ENCODE data around the gene KRTAP4-3. TPM values are rescaled to one million over a fixed set of nuclear protein-coding genes. Genes with fewer than 3 reads are reported as not detected.
"Not testable (repeated sequence)": the region's sequence is repeated elsewhere in the genome, so short reads cannot be mapped to it uniquely, and the experiment has no call there.

The KRTAP4-3 gene
- total RNA-seq, 6 donors from 2014 or later, result not detected

GRCh38 chr17:41140360-41141131 lies 27.5 kb downstream of the KRTAP4-3 start, which contains the start of gene KRTAP4-6:
TSS of gene KRTAP4-6 (minus strand) at chr17:41140544. CDS start at chr17:41140487, 57 bp downstream.
- no peaks in the 10 kb centered on the region for H3K27me3 ChIP-seq
- H3K4me3 ChIP-seq, result no peak within 1 kb of the TSS
- peaks cover 4 to 29% (median 13%) of the 10 kb centered on the region in 4 donors for H3K9me3 ChIP-seq
- ATAC-seq (ENCODE audit: low FRiP score in 2 of 2) (no peak), DNase-seq (no peak)
- 77 to 84% methylated on average over 3 to 6 of the region's 6 CpGs for WGBS, 2 donors
- H3K27ac ChIP-seq, result no peak within 1 kb of the TSS
- TF ChIP-seq POLR2AphosphoS5 (IDR thresholded peaks at IDR 0.05), result no peak
- no peak for TF ChIP-seq CTCF (IDR thresholded peaks at IDR 0.05)
- no peak for TF ChIP-seq EP300 (IDR thresholded peaks at IDR 0.05)
- TF ChIP-seq POLR2A (IDR thresholded peaks at IDR 0.05), result no peak
- H3K4me1 ChIP-seq, result no peaks in the 10 kb centered on the region
- no peaks in the 10 kb centered on the region for H3K36me3 ChIP-seq

GRCh38 chr17:41139865-41140264 lies 28.2 kb downstream of the KRTAP4-3 start:
- not testable (repeated sequence) for H3K36me3 ChIP-seq; H3K27ac ChIP-seq; H3K27me3 ChIP-seq; ATAC-seq (ENCODE audit: low FRiP score in 2 of 2); H3K4me1 ChIP-seq; H3K4me3 ChIP-seq
- 79 to 88% methylated on average over 9 to 12 of the region's 12 CpGs for WGBS, 2 donors
- DNase-seq, result peak in 1 of 2 donors; percentile 77
- peaks cover 4 to 29% (median 13%) of the 10 kb centered on the region in 4 donors for H3K9me3 ChIP-seq

- no peak overlapping the region for H3K27ac ChIP-seq
- no peaks in the 10 kb centered on the region for H3K4me1 ChIP-seq
- DNase-seq (no peak), ATAC-seq (ENCODE audit: low FRiP score in 2 of 2) (no peak)
- H3K36me3 ChIP-seq, result no peaks in the 10 kb centered on the region
- no peaks in the 10 kb centered on the region for H3K9me3 ChIP-seq
- no peak for TF ChIP-seq EP300 (IDR thresholded peaks at IDR 0.05)
- no peak for TF ChIP-seq POLR2A (IDR thresholded peaks at IDR 0.05)
- TF ChIP-seq CTCF (IDR thresholded peaks at IDR 0.05), result no peak
- no peak for TF ChIP-seq POLR2AphosphoS5 (IDR thresholded peaks at IDR 0.05)
- no peaks in the 10 kb centered on the region for H3K27me3 ChIP-seq
- no peak overlapping the region for H3K4me3 ChIP-seq
- 52 to 56% methylated on average over 2 of the region's 2 CpGs for WGBS, 2 donors
Measured at GRCh38 chr17:41133880-41134735, 33.9 kb downstream of the KRTAP4-3 start.

- TF ChIP-seq EP300 (IDR thresholded peaks at IDR 0.05) (no peak), POLR2AphosphoS5 (IDR thresholded peaks at IDR 0.05) (no peak), POLR2A (IDR thresholded peaks at IDR 0.05) (no peak), CTCF (IDR thresholded peaks at IDR 0.05) (no peak)
- DNase-seq (no peak), ATAC-seq (ENCODE audit: low FRiP score in 2 of 2) (no peak)
- 78 to 87% methylated on average over 3 of the region's 3 CpGs for WGBS, 2 donors
- Histone ChIP-seq H3K9me3 (no peaks in the 10 kb centered on the region), H3K36me3 (no peaks in the 10 kb centered on the region), H3K27ac (no peak overlapping the region), H3K27me3 (no peaks in the 10 kb centered on the region), H3K4me3 (no peak overlapping the region), H3K4me1 (no peaks in the 10 kb centered on the region)
Measured at GRCh38 chr17:41131979-41132378, 36.0 kb downstream of the KRTAP4-3 start.

- H3K4me3 ChIP-seq, result no peak overlapping the region
- TF ChIP-seq EP300 (IDR thresholded peaks at IDR 0.05), result no peak
- no peak for TF ChIP-seq POLR2A (IDR thresholded peaks at IDR 0.05)
- TF ChIP-seq CTCF (IDR thresholded peaks at IDR 0.05), result no peak
- TF ChIP-seq POLR2AphosphoS5 (IDR thresholded peaks at IDR 0.05), result no peak
- H3K9me3 ChIP-seq, result no peaks in the 10 kb centered on the region
- DNase-seq (no peak), ATAC-seq (ENCODE audit: low FRiP score in 2 of 2) (no peak)
- no peaks in the 10 kb centered on the region for H3K27me3 ChIP-seq
- 56 to 61% methylated on average over 1 of the region's 1 CpG for WGBS, 2 donors
- no peaks in the 10 kb centered on the region for H3K36me3 ChIP-seq
- H3K4me1 ChIP-seq, result no peaks in the 10 kb centered on the region
- H3K27ac ChIP-seq, result no peak overlapping the region
Measured at GRCh38 chr17:41127371-41127770, 40.6 kb downstream of the KRTAP4-3 start.
